ENCODE measurements around the gene TRIM71.
"Not testable (repeated sequence)": the region's sequence is repeated elsewhere in the genome, so short reads cannot be mapped to it uniquely, and the experiment has no call there.

TRIM71 gene

GRCh38 chr3:32819551-32820348 lies 2.0 kb downstream of the TRIM71 start:
- no peak for DNase-seq (ENCODE audit: low read depth)

GRCh38 chr3:32820430-32820829 lies 2.6 kb downstream of the TRIM71 start:
- no peak for DNase-seq (ENCODE audit: low read depth)

GRCh38 chr3:32820971-32821685 lies 3.3 kb downstream of the TRIM71 start:
- no peak for DNase-seq (ENCODE audit: low read depth)

- DNase-seq (ENCODE audit: low read depth), result no peak
Measured at GRCh38 chr3:32821686-32822296, 4.0 kb downstream of the TRIM71 start.

GRCh38 chr3:32822609-32823498 lies 5.1 kb downstream of the TRIM71 start:
- no peak for DNase-seq (ENCODE audit: low read depth)

- DNase-seq (ENCODE audit: low read depth), result not testable (repeated sequence)
Measured at GRCh38 chr3:32823641-32824184, 5.9 kb downstream of the TRIM71 start.

- no peak for DNase-seq (ENCODE audit: low read depth)
Measured at GRCh38 chr3:32825601-32826375, 8.0 kb downstream of the TRIM71 start.

- DNase-seq (ENCODE audit: low read depth), result no peak
Measured at GRCh38 chr3:32831062-32831461, 13.3 kb downstream of the TRIM71 start.

- no peak for DNase-seq (ENCODE audit: low read depth)
Measured at GRCh38 chr3:32831791-32832190, 14.0 kb downstream of the TRIM71 start.

- no peak for DNase-seq (ENCODE audit: low read depth)
Measured at GRCh38 chr3:32832193-32832592, 14.4 kb downstream of the TRIM71 start.

GRCh38 chr3:32835049-32835371 lies 17.2 kb downstream of the TRIM71 start:
- DNase-seq (ENCODE audit: low read depth), result no peak

GRCh38 chr3:32835961-32836360 lies 18.2 kb downstream of the TRIM71 start:
- no peak for DNase-seq (ENCODE audit: low read depth)

GRCh38 chr3:32836601-32837000 lies 18.8 kb downstream of the TRIM71 start:
- DNase-seq (ENCODE audit: low read depth), result no peak

- DNase-seq (ENCODE audit: low read depth), result no peak
Measured at GRCh38 chr3:32837366-32837765, 19.6 kb downstream of the TRIM71 start.

- DNase-seq (ENCODE audit: low read depth), result no peak
Measured at GRCh38 chr3:32837789-32838188, 20.0 kb downstream of the TRIM71 start.

- DNase-seq (ENCODE audit: low read depth), result no peak
Measured at GRCh38 chr3:32839714-32840085, 21.9 kb downstream of the TRIM71 start.

GRCh38 chr3:32840086-32840841 lies 22.5 kb downstream of the TRIM71 start:
- no peak for DNase-seq (ENCODE audit: low read depth)

GRCh38 chr3:32841341-32841740 lies 23.5 kb downstream of the TRIM71 start:
- no peak for DNase-seq (ENCODE audit: low read depth)

- DNase-seq (ENCODE audit: low read depth), result no peak
Measured at GRCh38 chr3:32841867-32842470, 24.2 kb downstream of the TRIM71 start.

- DNase-seq (ENCODE audit: low read depth), result no peak
Measured at GRCh38 chr3:32842531-32842931, 24.7 kb downstream of the TRIM71 start.

Measured in activated T-cell treated with anti-CD3 and anti-CD28 coated beads for 1 hour (primary cell).